Neutrophil (primary cell): ENCODE results near the gene ACIN1.

ENCODE experiments used
- H3K27ac ChIP-seq: fragments of 200-600 bp; sonication (generic); 2 replicates; pipeline ENCODE4 v1.5.1; 2016; ENCODE audit warnings: mild to moderate bottlenecking, moderate library complexity
- H3K27me3 ChIP-seq: fragments of 200-600 bp; sonication (generic); 2 replicates; pipeline ENCODE4 v1.6.0; 2016; ENCODE audit warnings: mild to moderate bottlenecking
- H3K36me3 ChIP-seq: fragments of 200-600 bp; sonication (generic); 2 replicates; pipeline ENCODE4 v1.5.1; 2017
- H3K4me1 ChIP-seq, 2 experiments: fragments of 200-600 bp in 1 of 2; sonication (generic) in 1 of 2; 1 replicate in 1 of 2; 2 replicates in 1 of 2; pipeline versions ENCODE4 v1.5.1 to v1.6.1; 2013 to 2016; ENCODE audit warnings: low read depth in 1 of 2, low read length in 1 of 2, mild to moderate bottlenecking in 1 of 2, moderate library complexity in 1 of 2; ENCODE audit not compliant: control insufficient read depth in 1 of 2, insufficient read depth in 1 of 2
- H3K4me3 ChIP-seq, 2 experiments: fragments of 200-600 bp in 1 of 2; sonication (generic) in 1 of 2; 1 replicate in 1 of 2; 2 replicates in 1 of 2; pipeline ENCODE4 v1.5.1; 2013 to 2016; ENCODE audit warnings: low read depth in 1 of 2, low read length in 1 of 2, mild to moderate bottlenecking in 1 of 2, moderate library complexity in 1 of 2
- H3K9me3 ChIP-seq: fragments of 200-600 bp; sonication (generic); 2 replicates; pipeline ENCODE4 v1.5.1; 2016
- TF ChIP-seq, protein P1 (sequence below): fragments of 200-600 bp; sonication (generic); IDR thresholded peaks from 2 replicates; pipeline ENCODE4 v1.5.1; 2016; ENCODE audit warnings: antibody characterized with exemption

ACIN1 gene

DNA sequence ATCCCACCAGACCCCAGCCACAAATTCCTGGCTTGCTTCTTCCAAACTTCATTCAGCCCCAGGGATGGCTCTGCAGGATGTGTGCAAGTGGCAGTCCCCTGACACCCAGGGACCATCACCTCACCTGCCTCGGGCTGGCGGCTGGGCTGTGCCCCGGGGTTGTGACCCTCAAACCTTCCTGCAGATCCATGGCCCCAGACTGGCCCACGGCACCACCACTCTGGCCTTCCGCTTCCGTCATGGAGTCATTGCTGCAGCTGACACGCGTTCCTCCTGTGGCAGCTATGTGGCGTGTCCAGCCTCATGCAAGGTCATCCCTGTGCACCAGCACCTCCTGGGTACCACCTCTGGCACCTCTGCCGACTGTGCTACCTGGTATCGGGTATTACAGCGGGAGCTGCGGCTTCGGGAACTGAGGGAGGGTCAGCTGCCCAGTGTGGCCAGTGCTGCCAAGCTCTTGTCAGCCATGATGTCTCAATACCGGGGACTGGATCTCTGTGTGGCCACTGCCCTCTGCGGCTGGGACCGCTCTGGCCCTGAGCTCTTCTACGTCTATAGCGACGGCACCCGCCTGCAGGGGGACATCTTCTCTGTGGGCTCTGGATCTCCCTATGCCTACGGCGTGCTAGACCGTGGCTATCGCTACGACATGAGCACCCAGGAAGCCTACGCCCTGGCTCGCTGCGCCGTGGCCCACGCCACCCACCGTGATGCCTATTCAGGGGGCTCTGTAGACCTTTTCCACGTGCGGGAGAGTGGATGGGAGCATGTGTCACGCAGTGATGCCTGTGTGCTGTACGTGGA is 52.6 kb downstream of the ACIN1 start, which contains the start of gene PSMB11:
PSMB11 (plus strand) TSS at position 51 of the 804 bp plus-strand sequence; CDS start at position 65, 14 bp downstream.
- no peaks in the 10 kb centered on the region for H3K36me3 ChIP-seq
- TF ChIP-seq, protein P1, sequence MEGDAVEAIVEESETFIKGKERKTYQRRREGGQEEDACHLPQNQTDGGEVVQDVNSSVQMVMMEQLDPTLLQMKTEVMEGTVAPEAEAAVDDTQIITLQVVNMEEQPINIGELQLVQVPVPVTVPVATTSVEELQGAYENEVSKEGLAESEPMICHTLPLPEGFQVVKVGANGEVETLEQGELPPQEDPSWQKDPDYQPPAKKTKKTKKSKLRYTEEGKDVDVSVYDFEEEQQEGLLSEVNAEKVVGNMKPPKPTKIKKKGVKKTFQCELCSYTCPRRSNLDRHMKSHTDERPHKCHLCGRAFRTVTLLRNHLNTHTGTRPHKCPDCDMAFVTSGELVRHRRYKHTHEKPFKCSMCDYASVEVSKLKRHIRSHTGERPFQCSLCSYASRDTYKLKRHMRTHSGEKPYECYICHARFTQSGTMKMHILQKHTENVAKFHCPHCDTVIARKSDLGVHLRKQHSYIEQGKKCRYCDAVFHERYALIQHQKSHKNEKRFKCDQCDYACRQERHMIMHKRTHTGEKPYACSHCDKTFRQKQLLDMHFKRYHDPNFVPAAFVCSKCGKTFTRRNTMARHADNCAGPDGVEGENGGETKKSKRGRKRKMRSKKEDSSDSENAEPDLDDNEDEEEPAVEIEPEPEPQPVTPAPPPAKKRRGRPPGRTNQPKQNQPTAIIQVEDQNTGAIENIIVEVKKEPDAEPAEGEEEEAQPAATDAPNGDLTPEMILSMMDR: no peak
- H3K27me3 ChIP-seq: no peaks in the 10 kb centered on the region
- H3K27ac ChIP-seq: no peak within 1 kb of the TSS
- H3K4me1 ChIP-seq: no peaks in the 10 kb centered on the region
- H3K9me3 ChIP-seq: no peaks in the 10 kb centered on the region
- H3K4me3 ChIP-seq: no peak within 1 kb of the TSS

DNA sequence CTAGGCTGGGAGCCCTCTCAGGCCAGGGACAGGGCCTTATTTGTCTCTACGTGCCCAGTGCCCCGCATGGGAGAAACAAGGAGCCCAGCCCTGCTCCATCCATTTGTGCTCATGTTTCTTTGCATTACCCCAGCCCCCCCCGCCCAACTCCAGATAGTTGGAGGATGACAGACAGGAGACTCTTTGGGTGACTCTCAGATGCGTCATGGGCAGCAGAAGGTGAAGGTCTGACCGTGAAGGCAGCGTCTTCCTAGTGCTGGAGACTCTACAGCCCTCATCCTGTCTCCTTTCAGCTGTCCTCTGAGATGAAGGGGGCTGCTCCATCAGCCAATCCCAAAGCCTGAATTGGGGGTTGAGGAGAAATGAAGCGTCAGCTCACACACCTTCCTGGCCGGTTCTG is 53.2 kb downstream of the ACIN1 start:
- Histone ChIP-seq H3K27ac (no peak overlapping the region), H3K27me3 (no peaks in the 10 kb centered on the region), H3K4me3 (no peak overlapping the region), H3K9me3 (no peaks in the 10 kb centered on the region), H3K36me3 (no peaks in the 10 kb centered on the region), H3K4me1 (no peaks in the 10 kb centered on the region)
- TF ChIP-seq, protein P1: no peak

DNA sequence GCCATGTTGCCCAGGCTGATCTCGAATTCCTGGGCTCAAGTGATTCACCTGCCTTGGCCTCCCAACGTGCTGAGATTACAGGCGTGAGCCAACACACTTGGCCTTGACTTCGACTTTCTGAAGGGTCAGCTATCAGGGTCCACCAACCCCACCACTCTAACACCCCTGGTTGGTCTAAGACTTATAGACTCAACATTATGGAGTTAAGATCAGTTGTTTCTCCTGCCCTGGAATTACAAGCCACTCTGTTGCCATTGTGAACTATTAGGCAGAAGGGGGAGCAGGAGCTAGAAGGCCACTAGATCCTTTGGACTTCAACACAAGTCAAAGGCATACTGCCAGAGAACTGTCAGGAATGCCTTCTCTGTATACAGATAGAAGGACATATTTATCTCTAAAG is 54.8 kb downstream of the ACIN1 start:
- H3K4me3 ChIP-seq: no peak overlapping the region
- H3K27ac ChIP-seq: no peak overlapping the region
- H3K9me3 ChIP-seq: no peaks in the 10 kb centered on the region
- H3K27me3 ChIP-seq: no peaks in the 10 kb centered on the region
- no peaks in the 10 kb centered on the region for H3K36me3 ChIP-seq
- H3K4me1 ChIP-seq: peaks cover 4 to 5% of the 10 kb centered on the region in 2 experiments
- TF ChIP-seq, protein P1: no peak

DNA sequence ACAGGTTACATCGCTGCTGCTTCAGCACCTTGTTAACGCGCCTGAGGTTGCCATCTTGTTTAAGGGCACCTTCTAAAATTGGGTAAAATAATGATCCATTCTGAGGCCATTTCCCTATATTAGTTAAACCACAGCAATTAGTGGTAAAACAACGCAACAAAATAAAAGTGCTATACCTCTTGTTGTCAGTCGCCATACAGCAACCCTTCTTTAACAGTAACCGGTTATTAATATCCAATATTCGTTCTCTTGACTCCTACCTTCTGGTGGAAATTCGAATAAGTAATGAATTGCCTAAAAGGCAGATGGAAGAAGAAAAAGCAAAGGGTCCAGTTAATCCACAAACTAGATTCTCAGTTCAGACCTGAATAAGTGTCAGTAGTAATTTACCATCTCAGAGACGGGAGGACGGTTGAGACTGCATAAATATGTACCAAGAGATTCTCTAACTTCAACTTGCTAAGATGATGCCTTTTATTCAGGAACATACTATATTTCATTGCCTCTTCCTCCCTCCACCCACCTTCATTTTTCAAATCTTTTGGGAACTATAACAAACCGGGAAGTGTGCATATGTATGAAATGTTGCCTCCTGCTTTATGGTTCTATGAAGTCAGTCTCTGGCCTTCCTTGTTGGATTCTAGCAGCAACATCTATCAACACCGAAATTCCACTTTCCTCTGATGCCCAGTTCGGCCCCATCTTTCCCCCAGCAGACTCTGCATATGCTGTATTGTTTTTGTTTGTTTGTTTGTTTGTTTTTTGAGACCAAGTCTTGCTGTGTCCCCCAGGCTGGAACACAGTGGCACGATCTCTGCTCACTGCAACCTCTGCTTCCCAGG is 59.4 kb downstream of the ACIN1 start:
- Histone ChIP-seq H3K27ac (peak overlapping the region; percentile 86), H3K4me3 (peak overlapping the region; percentile 77 to 93), H3K27me3 (no peaks in the 10 kb centered on the region), H3K36me3 (peaks cover 9% of the 10 kb centered on the region), H3K9me3 (no peaks in the 10 kb centered on the region), H3K4me1 (peaks cover 14 to 16% of the 10 kb centered on the region in 2 experiments)
- TF ChIP-seq, protein P1: no peak

DNA sequence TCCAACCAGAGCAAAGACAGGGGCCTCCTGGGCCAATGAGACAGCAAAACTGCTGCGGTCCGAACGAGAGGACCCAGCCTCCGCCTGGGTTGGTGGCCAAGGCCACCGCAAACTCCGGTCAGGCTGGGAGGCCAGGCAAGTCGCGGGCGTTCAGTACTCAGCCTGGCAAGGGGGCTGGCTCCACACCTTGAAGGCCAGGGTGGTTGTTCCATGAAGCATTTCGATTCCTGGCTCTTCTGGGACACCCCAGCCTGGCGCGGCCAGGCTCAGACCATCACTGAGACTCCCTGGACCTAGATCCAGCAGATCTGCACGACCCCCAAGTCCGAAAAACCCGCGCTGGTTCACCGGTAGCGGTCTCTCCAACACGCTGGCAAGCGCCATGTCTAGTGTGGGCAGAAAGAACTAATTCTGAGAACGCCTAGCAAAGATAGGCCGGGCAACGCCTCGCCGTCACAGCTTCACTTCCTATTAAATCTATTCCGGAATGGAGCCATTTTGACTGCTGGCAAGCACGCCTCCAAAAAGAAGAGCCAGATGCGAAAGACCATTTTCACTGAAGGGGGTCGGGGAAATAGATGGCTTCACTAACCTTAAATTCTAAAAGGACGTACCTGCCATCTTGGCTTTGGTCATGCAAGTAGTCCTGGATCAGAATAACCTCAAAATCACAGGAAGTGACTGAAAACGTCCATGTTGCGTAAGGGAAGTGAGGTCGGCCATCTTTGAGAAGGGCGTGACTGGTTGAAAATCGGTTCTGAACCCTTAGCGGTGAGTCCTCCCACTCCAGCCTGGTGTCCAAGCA is 60.2 kb downstream of the ACIN1 start, which contains the start of gene PSMB5:
PSMB5 (minus strand) TSS at position 403 of the 805 bp plus-strand sequence; CDS start at position 384, 19 bp downstream.
- TF ChIP-seq, protein P1: peak; percentile 71
- Histone ChIP-seq H3K27me3 (no peaks in the 10 kb centered on the region), H3K9me3 (no peaks in the 10 kb centered on the region), H3K27ac (peak within 1 kb of the TSS; percentile 86), H3K4me1 (peaks cover 14 to 16% of the 10 kb centered on the region in 2 experiments), H3K4me3 (peak within 1 kb of the TSS; percentile 77 to 93), H3K36me3 (peaks cover 9% of the 10 kb centered on the region)
